Spleen (tissue), 7 donors: ENCODE data around the gene ATP13A1.

Source experiments
- POLR2A ChIP-seq, 3 donors: fragments of 450-650 bp; IDR thresholded peaks; one replicate each; pipeline ENCODE4 v1.5.1; 2017; ENCODE audit warnings: antibody characterized with exemption in 3 of 3, mild to moderate bottlenecking in 1 of 3
- POLR2AphosphoS5 ChIP-seq, 3 donors: sonication (generic); formaldehyde crosslinking; IDR thresholded peaks; one replicate each; pipeline ENCODE4 v1.5.1; 2017; ENCODE audit warnings: antibody characterized with exemption in 3 of 3
- TF ChIP-seq, protein P1 (sequence below), 11 experiments: fragments of 200-600 bp in 7 of 11; fragments of 450-650 bp in 4 of 11; sonication (generic) in 4 of 11; IDR thresholded peaks in 8 of 11; conservative IDR thresholded peaks in 3 of 11; 1 replicate in 7 of 11; 2 replicates in 4 of 11; pipeline versions ENCODE4 v1.4.0 to v1.8.0; 2016 to 2021; ENCODE audit warnings: antibody characterized with exemption in 11 of 11, inconsistent platforms in 4 of 11, mild to moderate bottlenecking in 1 of 11
- donor health status: DM: no; HTN: no; CAD: no; lungs with moderate emphysema.
- donor health status: DM: no; HTN: no; CAD: no.
- donor health status: DM: no; HTN: no; CAD: no.

DNA sequence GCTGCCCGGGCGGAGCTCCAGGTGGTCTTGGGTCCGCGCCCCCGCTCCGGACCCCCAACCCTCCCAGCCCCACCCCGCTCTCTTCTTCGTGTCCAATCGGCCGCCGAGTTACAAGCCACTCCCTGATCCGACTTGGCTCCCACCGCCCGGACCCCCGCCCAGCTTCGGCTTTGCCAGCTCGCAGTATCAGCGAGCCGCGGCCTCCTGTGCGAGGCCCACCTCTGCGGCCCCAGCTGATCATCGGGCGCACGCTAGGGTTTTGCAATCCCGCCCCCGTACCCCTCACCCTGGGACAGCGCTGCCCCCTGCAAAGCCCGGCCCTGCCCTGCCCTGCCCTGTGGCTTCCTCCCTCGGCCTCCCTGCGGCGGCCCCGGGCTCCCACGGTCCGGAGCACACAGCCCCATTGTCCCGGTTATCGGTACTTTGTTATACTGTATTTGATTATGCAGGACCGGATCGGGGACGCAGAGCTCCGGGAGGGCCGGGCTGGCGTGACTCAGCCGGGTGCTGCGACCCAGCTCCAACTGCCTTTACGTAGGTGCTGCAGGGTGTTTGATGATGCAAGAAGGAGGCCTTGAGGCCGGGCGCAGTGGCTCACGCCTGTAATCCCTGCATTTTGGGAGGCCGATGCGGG lies 34.9 kb downstream of the ATP13A1 start:
- TF ChIP-seq, protein P1, sequence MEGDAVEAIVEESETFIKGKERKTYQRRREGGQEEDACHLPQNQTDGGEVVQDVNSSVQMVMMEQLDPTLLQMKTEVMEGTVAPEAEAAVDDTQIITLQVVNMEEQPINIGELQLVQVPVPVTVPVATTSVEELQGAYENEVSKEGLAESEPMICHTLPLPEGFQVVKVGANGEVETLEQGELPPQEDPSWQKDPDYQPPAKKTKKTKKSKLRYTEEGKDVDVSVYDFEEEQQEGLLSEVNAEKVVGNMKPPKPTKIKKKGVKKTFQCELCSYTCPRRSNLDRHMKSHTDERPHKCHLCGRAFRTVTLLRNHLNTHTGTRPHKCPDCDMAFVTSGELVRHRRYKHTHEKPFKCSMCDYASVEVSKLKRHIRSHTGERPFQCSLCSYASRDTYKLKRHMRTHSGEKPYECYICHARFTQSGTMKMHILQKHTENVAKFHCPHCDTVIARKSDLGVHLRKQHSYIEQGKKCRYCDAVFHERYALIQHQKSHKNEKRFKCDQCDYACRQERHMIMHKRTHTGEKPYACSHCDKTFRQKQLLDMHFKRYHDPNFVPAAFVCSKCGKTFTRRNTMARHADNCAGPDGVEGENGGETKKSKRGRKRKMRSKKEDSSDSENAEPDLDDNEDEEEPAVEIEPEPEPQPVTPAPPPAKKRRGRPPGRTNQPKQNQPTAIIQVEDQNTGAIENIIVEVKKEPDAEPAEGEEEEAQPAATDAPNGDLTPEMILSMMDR (IDR thresholded peaks at IDR 0.05 in 8 of 11, conservative IDR thresholded peaks at IDR 0.05 in 3 of 11): no peak
- TF ChIP-seq POLR2A (IDR thresholded peaks at IDR 0.05) (no peak), POLR2AphosphoS5 (IDR thresholded peaks at IDR 0.05) (peak; percentile 22 to 69 (median 24))
